ENCODE results near the gene BTBD9. TPM values are rescaled to one million over a fixed set of nuclear protein-coding genes. Genes with fewer than 3 reads are reported as not detected.

Gene BTBD9
- total RNA-seq, 1 experiment from 2014 or later = 4.3 TPM

DNA sequence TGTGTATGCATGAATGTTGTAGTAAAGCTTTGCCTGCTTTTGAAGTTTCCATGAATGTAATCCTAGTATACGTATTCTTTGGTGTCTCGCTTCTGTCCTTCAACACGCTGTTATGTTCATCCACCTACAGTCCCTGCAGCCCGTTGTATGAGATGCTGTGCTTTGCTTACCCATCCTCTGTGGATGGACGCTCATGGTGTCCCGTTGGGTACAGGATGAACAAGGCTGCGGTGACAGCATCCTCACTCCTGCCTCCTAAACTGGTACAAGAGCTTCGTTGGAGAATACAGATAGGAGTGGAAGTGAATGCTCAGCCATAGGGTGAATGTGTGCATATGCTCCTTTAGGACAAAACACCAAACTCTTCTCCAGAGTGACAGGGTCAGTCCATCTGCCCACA, 454.0 kb downstream of the BTBD9 start:
- DNase-seq (no peak), ATAC-seq (no peak)
- Histone ChIP-seq H3K9me3 (ENCODE audit: low read length) (no peaks in the 10 kb centered on the region), H2AFZ (ENCODE audit: low read length) (no peak overlapping the region), H4K20me1 (ENCODE audit: low read length) (no peaks in the 10 kb centered on the region), H3F3A (ENCODE audit: low read length, unreplicated experiment) (no peaks in the 10 kb centered on the region), H3K4me3 (ENCODE audit: low read length) (no peak overlapping the region), H3K27me3 (ENCODE audit: low read length) (no peaks in the 10 kb centered on the region), H3K9me2 (replicated peaks; ENCODE audit: low read length) (no peaks in the 10 kb centered on the region), H3K36me3 (ENCODE audit: low read depth, low read length) (no peaks in the 10 kb centered on the region), H3K79me2 (ENCODE audit: low read length) (no peaks in the 10 kb centered on the region), H3K27ac (ENCODE audit: low read length) (no peak overlapping the region), H3K4me1 (ENCODE audit: insufficient read depth, low read length) (no peaks in the 10 kb centered on the region), H3K4me2 (ENCODE audit: low read length) (no peak overlapping the region), H3K9ac (ENCODE audit: low read length) (no peak overlapping the region)
- BruUV-seq (replicated peaks) = no TSS peak
- intact Hi-C loops (cut with micrococcal nuclease) = no loop called here
- POLR2A ChIA-PET (ENCODE audit: unreplicated experiment) = no interaction called here
- TF ChIP-seq EZH2 (IDR thresholded peaks at IDR 0.05; ENCODE audit: low read length, unreplicated experiment) (no peak), EZH2phosphoT487 (IDR thresholded peaks at IDR 0.05; ENCODE audit: borderline replicate concordance, low read length) (no peak), CTCF (conservative IDR thresholded peaks at IDR 0.05; ENCODE audit: low read depth, low read length) (no peak)
- CTCF ChIA-PET = no interaction called here

- ChIA-PET CTCF (no interaction called here), POLR2A (ENCODE audit: unreplicated experiment) (no interaction called here)
- Histone ChIP-seq H3K36me3 (ENCODE audit: low read depth, low read length) (no peaks in the 10 kb centered on the region), H3K9ac (ENCODE audit: low read length) (no peak overlapping the region), H3F3A (ENCODE audit: low read length, unreplicated experiment) (no peaks in the 10 kb centered on the region), H3K9me2 (replicated peaks; ENCODE audit: low read length) (no peaks in the 10 kb centered on the region), H3K4me3 (ENCODE audit: low read length) (no peak overlapping the region), H3K27me3 (ENCODE audit: low read length) (no peaks in the 10 kb centered on the region), H2AFZ (ENCODE audit: low read length) (no peak overlapping the region), H4K20me1 (ENCODE audit: low read length) (no peaks in the 10 kb centered on the region), H3K4me2 (ENCODE audit: low read length) (no peak overlapping the region), H3K4me1 (ENCODE audit: insufficient read depth, low read length) (no peaks in the 10 kb centered on the region), H3K27ac (ENCODE audit: low read length) (no peak overlapping the region), H3K79me2 (ENCODE audit: low read length) (no peaks in the 10 kb centered on the region), H3K9me3 (ENCODE audit: low read length) (no peaks in the 10 kb centered on the region)
- no peak for TF ChIP-seq EZH2 (IDR thresholded peaks at IDR 0.05; ENCODE audit: low read length, unreplicated experiment)
- no peak for TF ChIP-seq EZH2phosphoT487 (IDR thresholded peaks at IDR 0.05; ENCODE audit: borderline replicate concordance, low read length)
- no peak for TF ChIP-seq CTCF (conservative IDR thresholded peaks at IDR 0.05; ENCODE audit: low read depth, low read length)
- intact Hi-C loops (cut with micrococcal nuclease) = no loop called here
- no TSS peak for BruUV-seq (replicated peaks)
- DNase-seq (no peak), ATAC-seq (no peak)
Measured at GRCh38 chr6:38185244-38185643, 454.5 kb downstream of the BTBD9 start.

- Histone ChIP-seq H3K36me3 (ENCODE audit: low read depth, low read length) (no peaks in the 10 kb centered on the region), H3K4me3 (ENCODE audit: low read length) (no peak overlapping the region), H3K27ac (ENCODE audit: low read length) (no peak overlapping the region), H3F3A (ENCODE audit: low read length, unreplicated experiment) (no peaks in the 10 kb centered on the region), H3K4me2 (ENCODE audit: low read length) (no peak overlapping the region), H3K4me1 (ENCODE audit: insufficient read depth, low read length) (no peaks in the 10 kb centered on the region), H3K27me3 (ENCODE audit: low read length) (no peaks in the 10 kb centered on the region), H3K79me2 (ENCODE audit: low read length) (no peaks in the 10 kb centered on the region), H4K20me1 (ENCODE audit: low read length) (no peaks in the 10 kb centered on the region), H3K9ac (ENCODE audit: low read length) (no peak overlapping the region), H3K9me3 (ENCODE audit: low read length) (no peaks in the 10 kb centered on the region), H3K9me2 (replicated peaks; ENCODE audit: low read length) (no peaks in the 10 kb centered on the region), H2AFZ (ENCODE audit: low read length) (no peak overlapping the region)
- intact Hi-C loops (cut with micrococcal nuclease) = no loop called here
- ATAC-seq (no peak), DNase-seq (no peak)
- POLR2A ChIA-PET (ENCODE audit: unreplicated experiment) = no interaction called here
- TF ChIP-seq EZH2phosphoT487 (IDR thresholded peaks at IDR 0.05; ENCODE audit: borderline replicate concordance, low read length) (no peak), CTCF (conservative IDR thresholded peaks at IDR 0.05; ENCODE audit: low read depth, low read length) (no peak), EZH2 (IDR thresholded peaks at IDR 0.05; ENCODE audit: low read length, unreplicated experiment) (no peak)
- CTCF ChIA-PET = no interaction called here
- no TSS peak for BruUV-seq (replicated peaks)
Measured at GRCh38 chr6:38184585-38185080, 455.1 kb downstream of the BTBD9 start.

All from PC-3 (cell line).